BE2C (cell line): Measurements from ENCODE around the gene HSPA12A.

Source experiments
- DNase-seq: peaks from one replicate; pipeline ENCODE4 v3.0.0-alpha.2; 2020
- H3K27me3 ChIP-seq: fragments of 250-450 bp; sonication (Bioruptor Pico); 2 replicates; pipeline ENCODE4 v1.5.1; 2020; ENCODE audit warnings: mild to moderate bottlenecking
- H3K36me3 ChIP-seq: fragments of 250-450 bp; sonication (Bioruptor Pico); 2 replicates; pipeline ENCODE4 v1.5.1; 2020; ENCODE audit warnings: mild to moderate bottlenecking
- H3K4me1 ChIP-seq: fragments of 250-450 bp; sonication (Bioruptor Pico); 2 replicates; pipeline ENCODE4 v1.5.1; 2020
- H3K4me3 ChIP-seq: 2 replicates; pipeline ENCODE4 v1.5.1; 2011; ENCODE audit warnings: low read depth, low read length
- H3K9me3 ChIP-seq: fragments of 250-450 bp; sonication (Bioruptor Pico); 2 replicates; pipeline ENCODE4 v1.5.1; 2020
- CTCF ChIP-seq: IDR thresholded peaks from 2 replicates; pipeline ENCODE4 v1.5.1; 2012; ENCODE audit warnings: mild to moderate bottlenecking, low read depth, low read length

Gene HSPA12A

GRCh38 chr10:116718058-116718457 is 24.3 kb downstream of the HSPA12A start:
- TF ChIP-seq CTCF, result no peak
- Histone ChIP-seq H3K9me3 (no peaks in the 10 kb centered on the region), H3K27me3 (no peaks in the 10 kb centered on the region), H3K36me3 (no peaks in the 10 kb centered on the region), H3K4me1 (no peaks in the 10 kb centered on the region), H3K4me3 (no peak overlapping the region)
- no peak for DNase-seq

- TF ChIP-seq CTCF, result no peak
- H3K4me3 ChIP-seq, result no peak overlapping the region
- H3K4me1 ChIP-seq, result no peaks in the 10 kb centered on the region
- DNase-seq, result no peak
- no peaks in the 10 kb centered on the region for H3K27me3 ChIP-seq
- no peaks in the 10 kb centered on the region for H3K36me3 ChIP-seq
- H3K9me3 ChIP-seq, result no peaks in the 10 kb centered on the region
Observed at GRCh38 chr10:116716381-116716780, 26.0 kb downstream of the HSPA12A start.

GRCh38 chr10:116715839-116716377 is 26.5 kb downstream of the HSPA12A start:
- no peak for TF ChIP-seq CTCF
- H3K27me3 ChIP-seq, result no peaks in the 10 kb centered on the region
- no peak for DNase-seq
- H3K9me3 ChIP-seq, result no peaks in the 10 kb centered on the region
- H3K36me3 ChIP-seq, result no peaks in the 10 kb centered on the region
- H3K4me3 ChIP-seq, result no peak overlapping the region
- H3K4me1 ChIP-seq, result no peaks in the 10 kb centered on the region

- no peaks in the 10 kb centered on the region for H3K27me3 ChIP-seq
Observed at GRCh38 chr10:116715341-116715740, 27.0 kb downstream of the HSPA12A start.

GRCh38 chr10:116713846-116714245 is 28.5 kb downstream of the HSPA12A start:
- Histone ChIP-seq H3K4me1 (no peaks in the 10 kb centered on the region), H3K27me3 (no peaks in the 10 kb centered on the region), H3K9me3 (no peaks in the 10 kb centered on the region), H3K4me3 (no peak overlapping the region), H3K36me3 (no peaks in the 10 kb centered on the region)
- no peak for TF ChIP-seq CTCF
- DNase-seq, result no peak

More at GRCh38 chr10:116715341-116715740, 27.0 kb downstream of the HSPA12A start:
- Histone ChIP-seq H3K4me1 (no peaks in the 10 kb centered on the region), H3K36me3 (no peaks in the 10 kb centered on the region), H3K9me3 (no peaks in the 10 kb centered on the region), H3K4me3 (no peak overlapping the region)
- DNase-seq, result no peak
- TF ChIP-seq CTCF, result no peak

- Histone ChIP-seq H3K9me3 (no peaks in the 10 kb centered on the region), H3K4me1 (no peaks in the 10 kb centered on the region), H3K27me3 (no peaks in the 10 kb centered on the region), H3K36me3 (no peaks in the 10 kb centered on the region), H3K4me3 (no peak overlapping the region)
- no peak for DNase-seq
- no peak for TF ChIP-seq CTCF
Observed at GRCh38 chr10:116712989-116713543, 29.3 kb downstream of the HSPA12A start.
